ENCODE data around the gene SCUBE3.

Gene SCUBE3

DNA sequence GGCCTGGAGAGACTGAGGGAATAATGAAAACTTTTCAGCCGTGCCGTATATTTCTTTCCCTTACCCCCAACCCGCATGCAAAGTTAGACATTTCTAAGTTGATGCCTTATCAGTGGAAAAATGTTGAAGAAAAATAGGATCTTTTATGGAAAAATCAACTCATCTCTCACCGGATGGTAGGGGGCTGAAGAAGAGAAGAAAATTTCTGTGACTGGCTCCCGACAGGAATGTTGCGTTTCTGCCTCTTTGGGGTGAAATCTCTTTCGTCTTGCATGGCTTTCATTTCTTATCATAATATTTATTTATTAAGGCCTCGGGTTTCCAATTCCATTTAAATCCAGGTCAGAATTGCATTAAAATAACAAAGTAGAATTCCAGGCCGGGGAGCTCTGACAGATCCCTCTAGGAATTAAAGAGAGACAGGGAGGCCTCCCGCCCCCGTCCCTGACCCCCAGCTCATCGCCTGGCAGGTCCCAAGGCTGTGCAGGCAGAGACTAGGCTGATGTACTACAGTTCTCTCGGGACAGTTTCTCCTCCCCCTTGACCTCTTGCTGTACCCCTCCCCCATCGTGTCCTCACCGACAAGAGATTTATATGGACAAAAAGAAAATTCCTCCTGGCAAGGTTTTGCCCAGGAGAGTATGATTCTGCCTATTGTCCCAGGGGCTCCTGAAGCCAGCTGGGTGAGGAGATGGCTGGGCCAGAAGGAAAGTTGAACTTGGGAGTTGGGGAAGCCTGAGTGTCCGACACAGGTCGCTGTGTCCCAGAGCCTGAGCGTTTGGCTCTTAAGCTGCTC lies 1.3 kb downstream of the SCUBE3 start:
- no peak for DNase-seq

- no peak for DNase-seq
Measured at GRCh38 chr6:35215665-35216411, 2.1 kb downstream of the SCUBE3 start.

DNA sequence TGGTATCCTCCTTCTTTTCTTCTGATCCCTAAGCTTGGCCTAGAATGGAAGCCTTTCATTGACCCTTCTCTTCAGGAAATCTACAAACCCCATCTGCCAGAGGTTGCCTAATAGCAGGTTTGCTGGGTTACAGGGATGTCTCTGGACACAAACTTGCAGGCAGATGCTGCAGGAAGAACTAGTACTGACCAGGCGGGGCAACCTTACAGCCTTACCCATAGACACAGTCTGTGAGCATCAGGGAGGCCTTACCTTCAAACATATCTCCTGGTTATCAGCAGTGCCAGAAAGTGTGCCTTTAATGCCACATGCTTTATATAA lies 2.6 kb downstream of the SCUBE3 start:
- no peak for DNase-seq

DNA sequence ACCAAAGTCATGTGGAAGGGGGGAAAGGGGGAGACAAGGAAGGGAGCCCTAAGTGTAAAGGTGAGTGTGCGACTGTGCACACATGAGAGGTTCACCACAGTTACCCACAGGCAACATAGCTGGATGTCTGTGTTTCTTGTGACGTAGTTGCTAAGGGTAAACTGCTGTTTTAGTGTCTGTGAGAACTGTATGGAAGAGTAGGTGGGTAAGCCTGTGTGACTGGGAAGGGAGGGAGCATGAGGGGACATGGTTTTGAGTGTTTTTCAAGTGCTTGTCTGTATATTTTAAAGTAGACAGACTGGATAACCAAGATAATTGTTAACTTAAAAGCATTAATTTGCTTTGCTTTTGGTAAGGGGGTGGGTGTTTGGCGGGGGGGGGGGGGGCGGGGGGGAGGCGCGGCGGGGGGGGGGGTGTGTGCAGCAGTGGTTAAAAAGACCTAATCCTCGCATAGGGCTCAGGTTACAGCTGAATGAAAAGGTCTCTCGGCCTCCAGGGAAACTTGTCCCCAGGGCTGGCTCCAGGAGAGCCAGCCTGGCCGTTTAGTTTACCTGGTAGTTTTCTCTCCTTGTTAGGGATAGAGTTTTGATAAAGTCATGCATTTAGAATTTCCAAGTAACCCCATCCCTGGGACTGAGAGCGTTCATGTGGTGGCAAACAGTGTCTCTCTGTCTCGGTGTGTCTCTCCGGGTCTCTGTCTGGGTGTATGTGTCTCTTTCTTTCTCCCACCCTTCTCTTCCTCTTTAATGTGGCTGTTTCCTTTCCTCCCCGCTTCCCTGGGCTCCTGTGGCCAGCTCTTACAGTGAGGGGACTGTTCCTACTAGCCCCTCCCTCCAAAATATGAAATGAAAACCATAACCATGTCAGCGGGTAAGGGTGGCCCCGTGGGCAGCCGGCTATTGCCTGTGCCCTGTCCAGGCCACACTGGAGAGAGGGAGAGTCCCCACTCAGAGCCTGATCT lies 3.4 kb downstream of the SCUBE3 start:
- peak; percentile 40 for DNase-seq

DNA sequence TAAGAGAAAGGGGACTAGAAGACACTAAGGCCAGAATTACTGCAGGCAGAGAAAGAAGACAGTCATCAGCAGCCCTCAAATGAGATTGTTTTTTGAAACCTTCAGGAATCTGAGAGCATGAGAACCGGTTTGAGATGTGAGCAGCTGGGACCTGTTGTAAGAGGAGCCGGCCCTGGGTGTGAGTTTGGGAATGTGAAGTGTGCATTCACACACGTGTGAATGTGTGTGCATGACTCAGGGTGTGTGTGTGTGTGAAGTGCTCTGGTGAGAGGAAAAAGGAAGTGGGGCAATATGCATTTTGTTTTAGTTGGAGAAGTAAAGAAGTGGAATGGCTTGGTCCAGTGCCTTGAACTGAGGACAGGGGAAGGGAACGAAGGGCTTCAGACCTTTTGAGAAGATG lies 4.3 kb downstream of the SCUBE3 start:
- no peak for DNase-seq

GRCh38 chr6:35218456-35218855 lies 4.7 kb downstream of the SCUBE3 start:
- no peak for DNase-seq

GRCh38 chr6:35219683-35220326 lies 6.0 kb downstream of the SCUBE3 start:
- DNase-seq, result peak; percentile 47

DNA sequence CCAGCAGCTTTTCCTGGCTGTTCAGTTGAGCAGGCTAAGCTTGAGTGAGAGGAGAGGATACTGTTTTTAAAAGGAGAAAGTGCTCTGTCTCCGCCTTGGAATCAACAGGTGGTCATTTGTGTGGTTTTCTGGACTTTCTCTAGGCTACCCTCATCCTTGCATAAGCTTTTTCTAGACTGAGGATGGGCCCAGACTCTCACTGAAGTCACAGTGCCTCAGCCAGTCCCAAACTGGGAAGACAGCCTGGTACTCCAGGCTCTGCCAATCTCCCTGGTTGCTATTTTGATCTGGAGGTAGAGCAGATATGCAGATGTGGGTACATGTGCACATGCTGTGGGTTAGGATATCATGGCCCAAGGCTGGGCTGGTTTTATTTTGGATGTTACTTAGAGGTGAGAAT lies 7.0 kb downstream of the SCUBE3 start:
- DNase-seq, result no peak

- DNase-seq, result no peak
Measured at GRCh38 chr6:35223396-35223795, 9.6 kb downstream of the SCUBE3 start.

- DNase-seq, result no peak
Measured at GRCh38 chr6:35224720-35225119, 11.0 kb downstream of the SCUBE3 start.

DNA sequence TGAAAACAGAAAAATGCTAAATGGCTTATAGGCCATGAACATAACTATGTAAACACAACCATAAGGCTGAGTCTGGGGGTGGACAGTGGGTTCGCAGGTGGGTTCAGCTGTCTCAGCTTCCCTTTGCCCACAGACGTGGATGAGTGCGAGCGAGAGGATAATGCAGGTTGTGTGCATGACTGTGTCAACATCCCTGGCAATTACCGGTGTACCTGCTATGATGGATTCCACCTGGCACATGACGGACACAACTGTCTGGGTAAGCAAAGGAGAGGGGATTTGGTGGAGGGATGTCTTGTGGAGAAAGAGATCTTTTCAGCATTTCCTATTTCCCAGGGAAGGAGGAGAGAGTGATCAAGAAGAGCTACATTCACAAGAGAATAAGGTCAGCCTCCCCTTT lies 14.7 kb downstream of the SCUBE3 start:
- DNase-seq, result peak; percentile 38

DNA sequence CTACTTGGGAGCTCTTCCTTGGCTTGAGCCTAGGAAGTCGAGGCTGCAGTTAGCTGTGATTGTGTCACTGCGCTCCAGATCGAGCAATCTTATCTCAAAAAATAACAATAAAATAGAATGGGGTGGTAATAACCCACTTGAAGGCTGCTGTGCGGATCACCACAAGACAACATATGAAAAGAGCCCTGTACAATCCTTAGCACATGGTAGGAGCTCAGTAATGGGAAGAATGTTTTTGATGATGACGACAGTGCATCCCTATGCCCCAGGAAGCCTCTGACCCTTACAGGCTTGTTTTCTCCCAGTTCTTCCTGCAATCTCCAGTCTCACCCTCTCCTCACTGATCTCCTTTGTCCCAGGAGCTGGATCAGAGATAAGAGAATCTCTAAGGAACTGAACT lies 15.5 kb downstream of the SCUBE3 start:
- DNase-seq, result no peak

DNA sequence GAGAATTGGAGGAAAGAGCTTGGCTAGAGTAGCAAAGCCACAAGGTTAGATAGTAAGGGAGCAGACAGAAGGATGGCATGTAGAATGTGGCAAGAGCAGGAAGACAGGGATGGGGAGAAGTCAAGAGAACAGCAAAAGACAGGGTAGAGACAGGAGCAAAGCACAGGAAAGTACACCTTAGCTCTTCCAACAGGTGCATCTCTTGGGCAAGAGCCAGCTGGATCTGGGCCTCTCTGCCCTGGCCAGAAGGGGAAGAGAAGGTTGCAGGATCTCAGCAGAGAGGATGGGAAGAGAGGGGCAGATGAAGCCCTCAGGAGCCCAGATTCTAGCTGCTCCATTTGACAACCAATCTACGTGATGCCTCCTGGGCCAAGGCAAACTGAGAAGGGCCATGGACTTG lies 16.7 kb downstream of the SCUBE3 start:
- DNase-seq, result no peak

DNA sequence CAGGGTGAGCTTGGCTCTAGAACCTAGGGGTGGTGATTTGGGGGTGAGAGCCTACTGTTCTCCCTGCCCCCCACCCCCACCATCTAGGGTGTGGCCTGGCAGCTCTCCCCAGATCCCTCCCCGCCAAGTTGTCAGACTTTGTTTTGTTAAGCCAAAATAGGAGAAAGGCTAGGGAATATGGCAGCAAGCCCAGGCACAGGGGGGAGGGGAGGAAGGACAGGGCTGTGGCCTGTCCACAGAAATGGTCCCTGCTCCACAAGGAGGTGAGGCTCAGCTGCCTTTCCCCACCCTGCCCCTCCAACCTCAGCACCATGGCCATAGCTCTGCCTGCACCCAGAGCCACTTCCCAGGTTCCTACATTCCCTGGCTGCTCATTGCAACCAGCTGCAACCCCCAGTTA lies 17.2 kb downstream of the SCUBE3 start:
- no peak for DNase-seq

- DNase-seq, result no peak
Measured at GRCh38 chr6:35231563-35231962, 17.8 kb downstream of the SCUBE3 start.

GRCh38 chr6:35234901-35235300 lies 21.1 kb downstream of the SCUBE3 start:
- no peak for DNase-seq

- DNase-seq, result no peak
Measured at GRCh38 chr6:35236223-35236622, 22.5 kb downstream of the SCUBE3 start.

GRCh38 chr6:35237476-35237875 lies 23.7 kb downstream of the SCUBE3 start:
- no peak for DNase-seq

- no peak for DNase-seq
Measured at GRCh38 chr6:35238843-35239289, 25.1 kb downstream of the SCUBE3 start.

GRCh38 chr6:35239581-35239980 lies 25.8 kb downstream of the SCUBE3 start:
- DNase-seq, result no peak

DNA sequence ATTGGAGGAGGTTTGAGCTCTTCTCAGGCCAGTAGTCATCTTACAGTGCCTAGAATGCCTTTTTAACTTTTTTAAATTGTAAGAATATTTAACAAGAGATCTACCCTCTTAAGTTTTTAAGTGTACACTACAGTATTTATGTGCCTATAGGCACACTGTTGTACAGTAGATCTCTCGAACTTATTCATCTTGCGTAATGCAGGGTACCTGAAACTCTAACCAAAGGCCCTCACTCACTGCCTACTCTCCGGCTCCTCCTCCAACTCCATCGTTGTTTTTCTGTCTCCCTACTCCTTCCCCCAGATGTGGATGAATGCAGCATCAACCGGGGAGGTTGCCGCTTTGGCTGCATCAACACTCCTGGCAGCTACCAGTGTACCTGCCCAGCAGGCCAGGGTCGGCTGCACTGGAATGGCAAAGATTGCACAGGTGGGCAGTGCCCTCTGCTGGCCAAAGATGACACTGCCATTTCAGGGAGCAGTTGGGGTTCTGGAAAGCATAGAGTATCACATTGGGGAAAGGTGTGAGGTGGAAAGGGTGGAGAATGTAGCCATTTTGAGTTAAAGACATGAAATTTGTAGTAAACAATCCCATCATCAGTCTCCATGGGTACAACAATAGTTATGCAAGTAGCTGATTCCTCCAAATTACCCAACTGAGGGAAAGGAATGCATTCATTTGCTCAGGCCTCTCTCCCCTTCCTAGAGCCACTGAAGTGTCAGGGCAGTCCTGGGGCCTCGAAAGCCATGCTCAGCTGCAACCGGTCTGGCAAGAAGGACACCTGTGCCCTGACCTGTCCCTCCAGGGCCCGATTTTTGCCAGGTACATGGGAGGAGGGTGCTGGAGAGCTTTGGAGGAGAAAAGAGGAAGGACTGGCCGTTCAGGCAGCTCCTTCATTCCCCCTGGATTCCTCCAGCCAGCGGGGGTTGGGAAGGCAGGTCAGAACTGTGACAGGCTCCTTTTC lies 27.4 kb downstream of the SCUBE3 start:
- DNase-seq, result peak; percentile 61

GRCh38 chr6:35242486-35242885 lies 28.7 kb downstream of the SCUBE3 start:
- DNase-seq, result no peak

Measured in NCI-H345 (cell line).